PFSK-1 (cell line): ENCODE data around the gene RHBDD2.

Source experiments
- POLR2AphosphoS5 ChIP-seq: IDR thresholded peaks from 2 replicates; pipeline ENCODE4 v1.6.1; 2012; ENCODE audit warnings: low read depth, mild to moderate bottlenecking, control low read depth, low read length, moderate library complexity
- REST ChIP-seq, 2 experiments: IDR thresholded peaks; 2 replicates each; pipeline versions ENCODE4 v1.6.1 to v1.8.0; 2011 to 2012; ENCODE audit warnings: low read depth in 2 of 2, low read length in 2 of 2, control low read depth in 1 of 2, inconsistent platforms in 1 of 2, mild to moderate bottlenecking in 1 of 2, moderate library complexity in 1 of 2; ENCODE audit not compliant: insufficient read depth in 1 of 2
- SIN3A ChIP-seq: IDR thresholded peaks from 2 replicates; pipeline ENCODE4 v1.6.1; 2012; ENCODE audit warnings: mild to moderate bottlenecking, low read length, moderate library complexity, borderline replicate concordance; ENCODE audit not compliant: insufficient read depth

- TF ChIP-seq SIN3A, result no peak
- no peak for TF ChIP-seq POLR2AphosphoS5
- TF ChIP-seq REST (IDR thresholded peaks at IDR 0.05; ENCODE audit: insufficient read depth in 1 of 2, low read depth in 2 of 2, low read length in 2 of 2), result no peak
Measured at GRCh38 chr7:75884476-75884875, 5.6 kb downstream of the RHBDD2 start.
